ENCODE results near the gene SLC25A45. TPM values are rescaled to one million over a fixed set of nuclear protein-coding genes. Genes with fewer than 3 reads are reported as not detected.

SLC25A45 gene
- total RNA-seq, 1 experiment from 2014 or later, result 3.9 TPM

- Mint-ChIP-seq H3K27me3 (ENCODE audit: insufficient read depth, unreplicated experiment) (no peaks in the 10 kb centered on the region), H3K27ac (ENCODE audit: low read depth, unreplicated experiment) (no peak overlapping the region), H3K36me3 (ENCODE audit: insufficient read depth, unreplicated experiment) (peaks cover 6% of the 10 kb centered on the region), H3K4me1 (ENCODE audit: insufficient read depth, unreplicated experiment) (peaks cover 26% of the 10 kb centered on the region), H3K9me3 (ENCODE audit: unreplicated experiment) (no peaks in the 10 kb centered on the region), H3K4me3 (ENCODE audit: unreplicated experiment) (no peak overlapping the region)
- TF ChIP-seq CTCF (IDR thresholded peaks at IDR 0.05; ENCODE audit: unreplicated experiment), result no peak
- no peak for DNase-seq (ENCODE audit: unreplicated experiment)
- no TSS peak for BruUV-seq (replicated peaks)
- ChIA-PET POLR2A (interaction anchor here (0.6 to 14.8 kb wide), 9 partner anchors 10 to 144 kb away, joined by 3 to 426 read pairs (median 8); partner anchors contain the start of genes MALAT1, NEAT1 and SCYL1), CTCF (interaction anchor here (0.6 to 1.7 kb wide), 5 partner anchors 14 to 111 kb away, joined by 3 to 7 read pairs (median 3); no protein-coding TSS in a partner anchor)
- intact Hi-C loops (cut with micrococcal nuclease), result no loop called here
Observed at GRCh38 chr11:65380460-65381119, 1.9 kb downstream of the SLC25A45 start.

DNA sequence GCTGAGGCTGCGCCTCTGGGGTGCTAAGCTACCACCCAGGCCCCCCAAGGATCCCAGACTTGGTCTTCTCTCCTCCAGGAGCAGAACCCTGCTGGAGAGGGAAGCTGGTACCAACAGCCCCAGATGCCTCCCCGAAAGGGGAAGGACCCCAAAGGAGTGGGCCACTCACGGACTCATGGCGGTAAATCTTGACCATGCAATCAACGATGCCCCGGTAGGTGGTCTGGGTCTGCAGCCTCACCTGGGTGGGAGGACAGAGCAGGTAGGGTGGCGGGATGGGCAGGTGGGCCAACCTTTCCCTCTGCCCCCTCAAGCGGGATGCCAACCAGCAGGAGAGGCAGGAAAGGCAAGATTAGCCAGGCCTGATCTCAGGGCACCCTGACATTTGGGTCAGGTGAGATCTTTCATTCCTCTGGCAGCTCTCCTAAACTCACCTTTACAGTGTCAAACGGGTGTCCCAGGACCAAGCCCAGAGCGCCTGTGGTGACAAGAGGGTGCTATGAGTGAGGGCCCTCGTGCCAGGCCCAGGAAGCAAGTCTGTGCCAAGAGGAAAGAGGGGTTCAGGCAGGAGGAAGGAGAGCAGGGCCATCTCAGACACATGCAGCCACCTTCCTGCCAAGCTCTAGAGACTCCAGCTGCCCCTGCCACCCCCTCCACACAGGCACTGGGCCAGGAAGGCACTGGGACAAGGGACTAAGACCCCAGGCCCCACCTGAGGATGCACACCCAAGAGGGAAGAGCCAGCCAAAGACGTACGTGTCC, 2.6 kb downstream of the SLC25A45 start:
- H3K4me1 Mint-ChIP-seq (ENCODE audit: insufficient read depth, unreplicated experiment), result peaks cover 30% of the 10 kb centered on the region
- DNase-seq (ENCODE audit: unreplicated experiment), result no peak
- CTCF ChIA-PET, result interaction anchor here (0.6 to 1.7 kb wide), 6 partner anchors 13 to 122 kb away, joined by 3 to 7 read pairs (median 3); partner anchors contain the start of gene CDC42EP2
- H3K36me3 Mint-ChIP-seq (ENCODE audit: insufficient read depth, unreplicated experiment), result peaks cover 6% of the 10 kb centered on the region
- H3K27ac Mint-ChIP-seq (ENCODE audit: low read depth, unreplicated experiment), result no peak overlapping the region
- H3K4me3 Mint-ChIP-seq (ENCODE audit: unreplicated experiment), result no peak overlapping the region
- TF ChIP-seq CTCF (IDR thresholded peaks at IDR 0.05; ENCODE audit: unreplicated experiment), result no peak
- POLR2A ChIA-PET, result interaction anchor here (5.0 to 14.8 kb wide), 3 partner anchors 10 to 122 kb away, joined by 21 to 426 read pairs (median 342); partner anchors contain the start of genes MALAT1 and NEAT1
- no peaks in the 10 kb centered on the region for H3K27me3 Mint-ChIP-seq (ENCODE audit: insufficient read depth, unreplicated experiment)
- H3K9me3 Mint-ChIP-seq (ENCODE audit: unreplicated experiment), result no peaks in the 10 kb centered on the region
- BruUV-seq (replicated peaks), result no TSS peak
- intact Hi-C loops (cut with micrococcal nuclease), result no loop called here

DNA sequence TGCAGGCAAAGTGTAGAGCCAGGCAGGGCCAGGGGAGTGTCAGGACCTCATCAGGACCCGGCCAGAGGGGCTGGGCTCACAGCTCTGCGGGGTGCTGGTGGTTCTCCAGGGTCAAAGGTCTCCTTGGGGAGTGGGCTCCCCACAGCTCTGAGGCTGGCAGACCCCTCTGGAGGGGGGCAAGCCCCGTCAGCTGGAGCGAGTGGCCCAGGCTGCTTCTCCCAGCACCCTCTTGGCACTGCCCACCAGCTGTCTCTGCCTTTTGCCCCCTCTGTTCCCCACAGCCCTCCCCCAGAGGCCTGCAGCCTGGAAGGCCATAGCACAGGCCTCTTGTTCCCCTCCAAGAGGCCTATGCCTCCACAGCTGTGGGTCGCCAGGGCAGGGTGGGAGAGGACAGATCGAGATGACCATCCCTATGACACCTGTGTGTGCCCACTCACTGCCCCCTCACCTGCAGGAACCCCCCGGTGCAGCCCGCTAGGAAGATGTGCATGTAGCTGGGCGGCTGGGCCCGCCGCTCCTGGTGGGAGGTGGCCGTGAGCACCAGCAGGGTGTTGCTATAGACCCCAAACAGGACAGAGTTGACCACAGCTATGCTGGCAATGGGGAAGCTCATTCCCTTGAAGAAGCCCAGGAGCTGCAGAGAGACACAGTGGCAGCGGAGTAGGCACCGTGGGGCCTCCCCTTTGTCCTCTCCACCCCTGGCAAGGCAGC, 3.4 kb downstream of the SLC25A45 start:
- CTCF ChIA-PET, result interaction anchor here (0.9 to 1.7 kb wide), 3 partner anchors 38 to 138 kb away, joined by 3 to 7 read pairs (median 6); no protein-coding TSS in a partner anchor
- H3K27ac Mint-ChIP-seq (ENCODE audit: low read depth, unreplicated experiment), result no peak overlapping the region
- H3K4me3 Mint-ChIP-seq (ENCODE audit: unreplicated experiment), result no peak overlapping the region
- BruUV-seq (replicated peaks), result no TSS peak
- no peaks in the 10 kb centered on the region for H3K27me3 Mint-ChIP-seq (ENCODE audit: insufficient read depth, unreplicated experiment)
- POLR2A ChIA-PET, result interaction anchor here (0.8 to 14.8 kb wide), 4 partner anchors 9 to 123 kb away, joined by 4 to 426 read pairs (median 182); partner anchors contain the start of genes MALAT1 and NEAT1
- intact Hi-C loops (cut with micrococcal nuclease), result no loop called here
- TF ChIP-seq CTCF (IDR thresholded peaks at IDR 0.05; ENCODE audit: unreplicated experiment), result no peak
- H3K4me1 Mint-ChIP-seq (ENCODE audit: insufficient read depth, unreplicated experiment), result peaks cover 24% of the 10 kb centered on the region
- no peaks in the 10 kb centered on the region for H3K9me3 Mint-ChIP-seq (ENCODE audit: unreplicated experiment)
- DNase-seq (ENCODE audit: unreplicated experiment), result no peak
- H3K36me3 Mint-ChIP-seq (ENCODE audit: insufficient read depth, unreplicated experiment), result peaks cover 6% of the 10 kb centered on the region
